ENCODE results near the gene MAMDC4.
"Not testable (repeated sequence)": the region's sequence is repeated elsewhere in the genome, so short reads cannot be mapped to it uniquely, and the experiment has no call there.

Gene MAMDC4

GRCh38 chr9:136851941-136852663 lies at the start of gene MAMDC4:
TSS of gene MAMDC4 (plus strand) at chr9:136852346. CDS start at chr9:136852417, 71 bp downstream.
- DNase-seq, result no peak

- not testable (repeated sequence) for DNase-seq
Measured at GRCh38 chr9:136803009-136803550, 49.1 kb upstream of the MAMDC4 start.

- no peak for DNase-seq
Measured at GRCh38 chr9:136803551-136804508, 48.3 kb upstream of the MAMDC4 start.

GRCh38 chr9:136804509-136805206 lies 47.5 kb upstream of the MAMDC4 start:
- no peak for DNase-seq

- DNase-seq, result no peak
Measured at GRCh38 chr9:136805207-136805740, 46.9 kb upstream of the MAMDC4 start.

GRCh38 chr9:136806067-136806466 lies 46.1 kb upstream of the MAMDC4 start:
- no peak for DNase-seq

GRCh38 chr9:136806631-136807201 lies 45.4 kb upstream of the MAMDC4 start:
- DNase-seq, result no peak

GRCh38 chr9:136807281-136808074 lies 44.7 kb upstream of the MAMDC4 start, which contains the start of gene RABL6:
TSS of gene RABL6 (plus strand) at chr9:136807948. CDS start at chr9:136808197, 249 bp downstream.
- DNase-seq, result peak; percentile 80

GRCh38 chr9:136808075-136808805 lies 43.9 kb upstream of the MAMDC4 start:
- DNase-seq, result peak; percentile 39

GRCh38 chr9:136808806-136809158 lies 43.4 kb upstream of the MAMDC4 start:
- no peak for DNase-seq

- no peak for DNase-seq
Measured at GRCh38 chr9:136814725-136815421, 37.3 kb upstream of the MAMDC4 start.

- DNase-seq, result no peak
Measured at GRCh38 chr9:136815422-136815782, 36.7 kb upstream of the MAMDC4 start.

GRCh38 chr9:136820971-136821825 lies 30.9 kb upstream of the MAMDC4 start:
- DNase-seq, result no peak

- DNase-seq, result no peak
Measured at GRCh38 chr9:136821826-136822544, 30.2 kb upstream of the MAMDC4 start.

- no peak for DNase-seq
Measured at GRCh38 chr9:136823136-136824046, 28.8 kb upstream of the MAMDC4 start.

- no peak for DNase-seq
Measured at GRCh38 chr9:136824496-136825225, 27.5 kb upstream of the MAMDC4 start.

Measured in activated effector memory CD4-positive, alpha-beta T cell treated with Interleukin-2 at 50 U/mL for 16 hours (primary cell).